NCI-H526 (cell line): ENCODE results near the gene IGF2BP2.
"Not testable (repeated sequence)": the region's sequence is repeated elsewhere in the genome, so short reads cannot be mapped to it uniquely, and the experiment has no call there.

Experiments
- DNase-seq, 2 experiments: peaks; one replicate each; lab custom pipeline; 2025; lab: John Stamatoyannopoulos, UW

The IGF2BP2 gene

GRCh38 chr3:185837414-185837813 lies 12.6 kb upstream of the IGF2BP2 start:
- DNase-seq: no peak

DNA sequence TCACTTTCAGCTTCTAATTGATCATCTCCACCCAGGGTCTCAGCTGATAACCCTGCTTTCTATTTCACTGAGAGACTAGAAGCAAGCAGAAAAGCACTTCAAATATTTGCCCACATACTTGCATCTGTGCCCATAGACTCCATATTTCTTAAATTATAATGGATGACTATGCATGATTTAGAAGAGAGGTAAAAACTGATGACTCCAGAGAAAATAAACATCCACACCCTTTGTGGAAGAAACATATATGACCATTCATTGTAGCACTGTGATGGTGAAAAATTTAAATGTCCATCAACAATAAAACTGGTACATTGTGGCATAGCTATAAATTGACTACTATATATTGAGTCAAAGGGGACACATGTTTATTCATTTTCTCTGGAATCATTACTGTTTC lies 7.1 kb upstream of the IGF2BP2 start:
- DNase-seq: no peak

- no peak for DNase-seq
These were observed 6.4 kb upstream of the IGF2BP2 start for GRCh38 chr3:185831195-185831594.

GRCh38 chr3:185830018-185830797 lies 5.4 kb upstream of the IGF2BP2 start:
- DNase-seq: no peak

DNA sequence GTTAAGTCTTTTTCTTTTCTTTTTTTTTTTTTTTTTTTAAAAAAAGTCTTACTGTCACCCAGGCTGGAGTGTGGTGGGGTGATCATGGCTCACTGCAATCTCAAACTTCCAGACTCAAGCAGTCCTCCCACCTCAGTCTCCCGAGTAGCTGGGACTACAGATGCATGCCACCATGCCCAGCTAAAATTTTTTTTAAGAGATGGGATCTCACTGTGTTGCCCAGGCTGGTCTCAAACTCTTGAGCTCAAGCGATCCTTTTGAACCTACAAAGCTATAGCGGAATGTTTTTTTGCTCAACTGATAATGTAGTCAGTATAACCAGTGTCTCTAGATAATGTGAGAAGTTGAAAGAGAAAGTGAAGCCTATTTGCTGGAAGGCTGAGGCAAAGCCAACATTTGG lies 3.9 kb upstream of the IGF2BP2 start:
- DNase-seq: no peak

GRCh38 chr3:185827595-185828344 lies 2.9 kb upstream of the IGF2BP2 start:
- no peak for DNase-seq

- DNase-seq: peak in 1 of 2 experiments; percentile 76
These were observed 1.0 kb upstream of the IGF2BP2 start for GRCh38 chr3:185825639-185826481.

- peak; percentile 39 to 81 for DNase-seq
These were observed 514 bp downstream of the IGF2BP2 start for GRCh38 chr3:185824051-185825005.

DNA sequence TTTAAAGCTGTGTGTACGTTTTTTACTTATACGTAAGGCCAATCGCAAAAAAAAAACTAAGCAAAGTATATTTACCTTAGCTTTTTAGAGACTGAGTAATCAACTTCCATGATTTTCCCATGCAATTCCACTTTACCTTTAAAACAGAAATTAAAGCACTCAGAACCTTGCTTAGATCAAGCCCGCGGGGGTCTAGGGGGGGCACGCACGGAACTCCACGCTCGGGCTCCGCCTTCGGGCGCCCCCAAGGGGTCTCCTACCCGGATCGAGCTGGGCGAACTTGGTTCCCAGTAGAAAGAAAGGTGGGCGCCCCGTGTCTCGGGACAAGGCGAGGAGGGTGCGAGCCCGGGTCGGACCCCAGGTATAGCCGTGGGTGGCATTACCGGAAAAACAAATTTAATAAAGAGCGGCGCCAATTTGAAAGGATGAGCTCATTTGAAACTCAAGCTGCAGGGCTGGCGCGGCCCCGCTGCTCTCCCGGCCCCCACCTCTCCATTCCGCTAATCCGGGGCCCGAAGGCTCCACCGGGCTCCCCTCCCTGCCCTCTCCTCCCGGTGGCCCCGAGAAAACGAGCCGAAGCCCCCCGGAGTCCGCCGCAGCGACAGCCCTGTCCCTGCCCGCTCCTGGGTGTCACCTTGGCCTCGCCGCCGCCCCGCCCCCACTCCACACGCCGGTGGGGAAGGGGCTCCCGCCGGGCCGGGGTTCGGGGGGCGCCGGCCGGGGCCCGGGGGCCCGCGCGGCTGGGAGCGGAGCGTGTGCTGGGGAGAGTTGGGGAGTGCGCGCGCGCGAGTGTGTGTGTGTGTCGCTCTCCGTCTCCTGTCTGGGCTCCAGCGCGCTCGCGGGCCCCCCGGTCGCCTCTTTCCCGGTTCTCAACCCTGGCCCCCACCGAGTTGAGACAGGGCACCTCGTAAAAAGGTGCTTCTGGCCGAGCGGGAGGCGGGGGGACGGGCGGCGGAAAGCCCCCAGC lies 1.5 kb downstream of the IGF2BP2 start:
- peak; percentile 7 to 68 for DNase-seq

- DNase-seq: no peak
These were observed 2.4 kb downstream of the IGF2BP2 start for GRCh38 chr3:185822221-185823000.

GRCh38 chr3:185820973-185821758 lies 3.7 kb downstream of the IGF2BP2 start:
- DNase-seq: no peak

DNA sequence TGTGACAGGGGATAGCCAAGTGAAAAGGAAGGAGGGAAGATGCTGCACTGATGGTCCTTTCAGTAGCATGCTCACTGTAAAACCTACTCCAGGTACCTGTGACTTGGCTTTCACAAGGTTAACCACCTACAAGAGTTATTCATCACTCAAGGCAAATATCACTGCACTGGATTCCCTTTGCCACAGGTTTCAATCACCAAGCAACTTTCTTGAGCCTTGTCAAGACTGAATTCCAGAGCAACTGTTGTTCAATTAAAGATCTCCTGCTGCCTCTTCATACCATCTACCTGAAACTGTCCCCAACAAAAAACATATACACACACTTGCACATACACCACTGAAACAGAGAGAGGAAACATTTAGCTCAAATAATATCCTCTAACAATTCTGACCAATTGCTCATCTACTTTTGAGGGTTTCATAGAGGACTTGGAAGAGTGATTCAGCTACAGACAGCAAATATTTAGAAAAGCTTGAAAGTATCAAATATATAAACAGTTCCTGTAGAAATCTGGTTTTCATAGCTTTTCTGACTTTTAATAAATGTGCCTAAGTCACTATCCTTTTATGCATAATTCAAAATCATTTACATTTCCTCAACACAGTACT lies 6.5 kb downstream of the IGF2BP2 start:
- no peak for DNase-seq

DNA sequence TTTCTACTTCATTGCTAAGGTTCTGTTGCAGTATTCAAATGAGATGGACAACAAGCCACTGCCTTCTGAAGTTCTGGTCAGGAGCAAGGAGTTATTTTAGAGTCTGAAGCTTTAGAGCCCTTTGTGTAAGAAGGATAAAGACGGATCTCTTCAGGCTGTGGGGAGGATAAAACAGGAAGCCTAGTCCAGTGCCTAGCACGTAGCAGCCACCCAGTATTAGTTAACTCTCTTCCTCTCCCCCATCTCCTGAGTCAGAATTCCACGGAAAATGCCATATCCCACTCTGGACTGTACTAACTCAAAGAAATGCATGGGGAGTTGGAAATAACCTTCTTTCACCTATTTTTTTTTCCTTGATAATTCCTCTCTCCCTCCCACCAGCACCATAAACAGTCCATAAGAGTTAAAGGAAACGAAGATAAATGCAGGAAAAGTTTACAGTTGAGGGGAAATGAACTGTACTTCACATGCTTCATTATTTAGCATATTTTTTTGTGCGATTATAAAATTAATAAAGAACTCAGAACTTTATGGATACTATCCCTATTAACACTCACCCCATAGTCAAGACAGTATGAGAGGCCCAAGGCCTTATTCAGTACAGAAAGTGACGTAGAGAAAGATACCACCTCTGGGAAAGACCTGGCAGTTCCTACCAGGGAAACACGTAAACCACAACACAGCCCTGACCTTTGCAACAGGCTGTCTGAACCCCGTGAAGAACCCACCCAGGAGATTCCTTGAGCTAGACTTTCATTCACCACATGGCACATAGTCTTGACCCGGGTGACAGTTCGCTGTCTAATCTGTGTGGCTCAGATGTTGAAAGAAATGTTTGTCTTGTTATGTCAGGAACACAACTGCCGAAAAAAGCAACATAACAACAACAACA lies 9.2 kb downstream of the IGF2BP2 start:
- no peak for DNase-seq

DNA sequence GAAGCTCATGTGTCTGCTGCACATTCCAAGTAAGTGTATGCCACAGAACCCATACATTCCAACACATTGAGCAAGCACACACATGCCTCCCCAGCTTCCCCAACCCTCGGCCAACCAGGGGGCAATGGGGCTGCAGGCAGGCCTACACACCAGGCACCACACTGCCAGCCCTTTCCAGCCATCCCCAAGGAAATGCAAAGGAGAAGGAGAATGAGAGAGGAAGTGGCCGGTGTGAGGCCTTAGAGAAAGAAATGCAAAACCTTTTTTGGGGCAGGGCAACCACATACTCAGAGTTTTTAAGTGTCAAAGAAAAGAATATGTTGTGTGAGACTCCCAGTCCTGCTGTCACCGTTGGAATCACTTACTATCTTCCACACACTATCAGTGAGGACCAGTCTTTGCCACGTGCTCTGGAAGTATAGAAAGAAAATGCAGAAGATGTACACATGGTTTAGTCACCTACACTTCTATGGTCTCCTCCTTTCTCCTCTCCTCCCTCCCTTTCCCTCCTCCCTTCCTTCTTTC lies 11.1 kb downstream of the IGF2BP2 start:
- DNase-seq: no peak

- no peak for DNase-seq
These were observed 11.6 kb downstream of the IGF2BP2 start for GRCh38 chr3:185813205-185813604.

GRCh38 chr3:185807445-185808068 lies 17.3 kb downstream of the IGF2BP2 start:
- no peak for DNase-seq

DNA sequence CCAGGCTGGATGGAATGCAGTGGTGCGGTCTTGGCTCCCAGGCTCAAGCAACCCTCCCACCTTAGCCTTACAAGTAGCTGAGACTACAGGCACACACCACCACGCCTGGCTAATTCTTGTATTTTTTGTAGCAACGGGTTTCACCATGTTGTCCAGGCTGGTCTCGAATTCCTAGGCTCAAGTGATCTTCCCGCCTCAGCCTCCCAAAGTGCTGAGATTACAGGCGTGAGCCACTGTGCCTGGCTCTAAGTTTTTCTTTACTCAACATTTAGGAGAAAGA lies 26.1 kb downstream of the IGF2BP2 start:
- not testable (repeated sequence) for DNase-seq
